WERI-Rb-1 (cell line): ENCODE data around the gene PER2.

Experiments used
- DNase-seq: peaks from one replicate; pipeline ENCODE4 v3.0.0-alpha.2; 2020
- H3K27ac ChIP-seq: fragments of 250-450 bp; sonication (Bioruptor Pico); 2 replicates; pipeline ENCODE4 v1.5.1; 2020; ENCODE audit warnings: mild to moderate bottlenecking, moderate library complexity
- H3K27me3 ChIP-seq: fragments of 250-450 bp; sonication (Bioruptor Pico); 2 replicates; pipeline ENCODE4 v1.5.1; 2021; ENCODE audit warnings: mild to moderate bottlenecking, low read depth, moderate library complexity; ENCODE audit not compliant: insufficient read depth, severe bottlenecking
- H3K36me3 ChIP-seq: fragments of 250-450 bp; sonication (Bioruptor Pico); 2 replicates; pipeline ENCODE4 v1.5.1; 2020; ENCODE audit warnings: mild to moderate bottlenecking, moderate library complexity
- H3K4me3 ChIP-seq: 2 replicates; pipeline ENCODE4 v1.5.1; 2011; ENCODE audit warnings: low read depth, mild to moderate bottlenecking, control low read depth, low read length
- H3K9me3 ChIP-seq: fragments of 250-450 bp; sonication (Bioruptor Pico); 2 replicates; pipeline ENCODE4 v1.5.1; 2021; ENCODE audit warnings: mild to moderate bottlenecking, moderate library complexity; ENCODE audit not compliant: severe bottlenecking
- TF ChIP-seq, protein P1 (sequence below): IDR thresholded peaks from 2 replicates; pipeline ENCODE4 v1.5.1; 2011; ENCODE audit warnings: low read depth, mild to moderate bottlenecking, control low read depth, inconsistent platforms, low read length

The PER2 gene

GRCh38 chr2:238257786-238258700 is 30.4 kb downstream of the PER2 start:
- H3K27ac ChIP-seq = peak overlapping the region; percentile 6; the same call in 1 of the 2 replicates
- H3K4me3 ChIP-seq = no peak overlapping the region
- no peaks in the 10 kb centered on the region for H3K9me3 ChIP-seq
- TF ChIP-seq, protein P1, sequence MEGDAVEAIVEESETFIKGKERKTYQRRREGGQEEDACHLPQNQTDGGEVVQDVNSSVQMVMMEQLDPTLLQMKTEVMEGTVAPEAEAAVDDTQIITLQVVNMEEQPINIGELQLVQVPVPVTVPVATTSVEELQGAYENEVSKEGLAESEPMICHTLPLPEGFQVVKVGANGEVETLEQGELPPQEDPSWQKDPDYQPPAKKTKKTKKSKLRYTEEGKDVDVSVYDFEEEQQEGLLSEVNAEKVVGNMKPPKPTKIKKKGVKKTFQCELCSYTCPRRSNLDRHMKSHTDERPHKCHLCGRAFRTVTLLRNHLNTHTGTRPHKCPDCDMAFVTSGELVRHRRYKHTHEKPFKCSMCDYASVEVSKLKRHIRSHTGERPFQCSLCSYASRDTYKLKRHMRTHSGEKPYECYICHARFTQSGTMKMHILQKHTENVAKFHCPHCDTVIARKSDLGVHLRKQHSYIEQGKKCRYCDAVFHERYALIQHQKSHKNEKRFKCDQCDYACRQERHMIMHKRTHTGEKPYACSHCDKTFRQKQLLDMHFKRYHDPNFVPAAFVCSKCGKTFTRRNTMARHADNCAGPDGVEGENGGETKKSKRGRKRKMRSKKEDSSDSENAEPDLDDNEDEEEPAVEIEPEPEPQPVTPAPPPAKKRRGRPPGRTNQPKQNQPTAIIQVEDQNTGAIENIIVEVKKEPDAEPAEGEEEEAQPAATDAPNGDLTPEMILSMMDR = no peak
- H3K36me3 ChIP-seq = peaks cover 32% of the 10 kb centered on the region
- DNase-seq = peak; percentile 57
- no peaks in the 10 kb centered on the region for H3K27me3 ChIP-seq

DNA sequence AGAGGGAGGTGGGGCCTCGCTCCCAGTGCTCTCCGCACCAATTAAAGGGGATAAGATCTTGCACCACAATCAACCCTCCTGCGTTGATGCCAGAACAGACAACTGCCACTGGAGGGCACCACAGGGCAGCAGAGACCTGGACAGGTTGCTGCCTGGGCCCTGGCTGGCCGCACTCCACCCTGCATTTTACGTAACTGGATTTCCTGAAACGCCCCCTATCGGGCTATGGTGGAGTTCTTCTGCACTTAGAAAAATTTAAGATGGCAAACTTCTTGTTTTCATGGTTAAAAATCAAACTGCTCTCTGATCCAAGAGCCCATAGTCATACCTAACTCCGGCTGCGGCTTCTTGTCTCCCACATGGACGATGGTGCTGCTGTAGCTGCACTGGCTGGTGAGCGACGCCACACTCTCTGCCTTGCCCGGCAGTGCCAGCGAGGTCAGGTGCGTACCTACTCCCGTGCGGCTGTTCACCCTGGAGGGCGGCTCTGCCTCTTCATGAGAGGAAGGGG is 31.8 kb downstream of the PER2 start:
- peak overlapping the region; percentile 87 for H3K27ac ChIP-seq
- H3K9me3 ChIP-seq = no peaks in the 10 kb centered on the region
- peak; percentile 97 for DNase-seq
- H3K4me3 ChIP-seq = no peak overlapping the region
- TF ChIP-seq, protein P1 = peak; percentile 94
- no peaks in the 10 kb centered on the region for H3K27me3 ChIP-seq
- H3K36me3 ChIP-seq = peaks cover 32% of the 10 kb centered on the region

DNA sequence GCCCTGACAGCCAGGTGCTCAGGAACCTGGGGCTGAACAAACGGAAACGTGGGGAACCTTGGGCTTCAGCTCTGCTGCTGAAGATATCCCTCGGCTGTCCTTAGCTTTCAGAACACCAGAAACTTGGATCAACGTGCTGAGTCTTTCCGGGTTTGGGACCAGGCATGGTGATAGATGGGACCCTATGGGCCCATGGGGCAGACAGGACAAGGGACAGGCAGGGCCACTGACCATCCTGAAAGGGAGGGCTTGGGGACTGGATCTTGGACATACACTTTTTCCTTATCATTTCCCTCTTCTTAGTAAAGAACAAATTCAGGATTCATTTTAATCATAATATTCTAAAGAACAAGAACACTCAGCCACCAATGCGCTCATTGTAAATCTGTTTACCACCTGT is 32.3 kb downstream of the PER2 start:
- Histone ChIP-seq H3K36me3 (peaks cover 35% of the 10 kb centered on the region), H3K27me3 (no peaks in the 10 kb centered on the region), H3K27ac (peak overlapping the region; percentile 87), H3K4me3 (no peak overlapping the region), H3K9me3 (no peaks in the 10 kb centered on the region)
- DNase-seq = no peak
- TF ChIP-seq, protein P1 = no peak

- TF ChIP-seq, protein P1 = no peak
- H3K36me3 ChIP-seq = peaks cover 40% of the 10 kb centered on the region
- no peaks in the 10 kb centered on the region for H3K27me3 ChIP-seq
- H3K9me3 ChIP-seq = no peaks in the 10 kb centered on the region
- DNase-seq = no peak
- no peak overlapping the region for H3K4me3 ChIP-seq
- peak overlapping the region; percentile 87 for H3K27ac ChIP-seq
Measured at GRCh38 chr2:238255636-238256035, 32.8 kb downstream of the PER2 start.

GRCh38 chr2:238255151-238255551 is 33.3 kb downstream of the PER2 start:
- Histone ChIP-seq H3K27me3 (no peaks in the 10 kb centered on the region), H3K36me3 (peaks cover 45% of the 10 kb centered on the region), H3K27ac (peak overlapping the region; percentile 87), H3K4me3 (no peak overlapping the region), H3K9me3 (no peaks in the 10 kb centered on the region)
- DNase-seq = peak; percentile 72
- TF ChIP-seq, protein P1 = no peak
